Suppressor macrophage treated with lipopolysaccharide for 1 hour (primary cell): ENCODE results near the gene SNRPD3.
"Not testable (repeated sequence)": the region's sequence is repeated elsewhere in the genome, so short reads cannot be mapped to it uniquely, and the experiment has no call there.

Source experiments
- DNase-seq, 3 donors: peaks; one replicate each; pipeline ENCODE4 v3.0.0-alpha.2; 2020 to 2022

Gene SNRPD3

GRCh38 chr22:24555165-24556039, at the start of gene SNRPD3:
TSS of gene SNRPD3 (plus strand) at chr22:24555999. CDS start at chr22:24557675, 1,676 bp downstream.
- DNase-seq = peak; percentile 99 to 100 (median 99)

GRCh38 chr22:24506802-24507438, 48.9 kb upstream of the SNRPD3 start:
- DNase-seq = peak; percentile 56 to 72 (median 67)

GRCh38 chr22:24507716-24508115, 48.1 kb upstream of the SNRPD3 start:
- no peak for DNase-seq

GRCh38 chr22:24510637-24511625, 44.9 kb upstream of the SNRPD3 start:
- peak; percentile 84 to 97 (median 95) for DNase-seq

- DNase-seq = peak; percentile 88 to 95 (median 88)
Observed at GRCh38 chr22:24512043-24512442, 43.8 kb upstream of the SNRPD3 start.

GRCh38 chr22:24513378-24514240, 42.2 kb upstream of the SNRPD3 start:
- peak; percentile 53 to 58 (median 55) for DNase-seq

- DNase-seq = peak; percentile 91 to 97 (median 94)
Observed at GRCh38 chr22:24514241-24515026, 41.4 kb upstream of the SNRPD3 start.

- DNase-seq = no peak
Observed at GRCh38 chr22:24515027-24515338, 40.8 kb upstream of the SNRPD3 start.

- DNase-seq = peak; percentile 89 to 95 (median 93)
Observed at GRCh38 chr22:24516301-24516737, 39.5 kb upstream of the SNRPD3 start.

GRCh38 chr22:24517446-24517845, 38.4 kb upstream of the SNRPD3 start:
- no peak for DNase-seq

GRCh38 chr22:24518228-24518627, 37.6 kb upstream of the SNRPD3 start:
- DNase-seq = no peak

- DNase-seq = peak in 1 of 3 donors; percentile 52
Observed at GRCh38 chr22:24518771-24519485, 36.9 kb upstream of the SNRPD3 start.

GRCh38 chr22:24519496-24519895, 36.3 kb upstream of the SNRPD3 start:
- peak; percentile 50 to 59 (median 55) for DNase-seq

GRCh38 chr22:24521791-24522245, 34.0 kb upstream of the SNRPD3 start:
- peak; percentile 41 to 57 (median 55) for DNase-seq

GRCh38 chr22:24523873-24524272, 31.9 kb upstream of the SNRPD3 start:
- no peak for DNase-seq

GRCh38 chr22:24525416-24526037, 30.3 kb upstream of the SNRPD3 start:
- DNase-seq = peak; percentile 89 to 93 (median 92)

- no peak for DNase-seq
Observed at GRCh38 chr22:24526191-24526590, 29.6 kb upstream of the SNRPD3 start.

- DNase-seq = no peak
Observed at GRCh38 chr22:24529898-24530297, 25.9 kb upstream of the SNRPD3 start.

- DNase-seq = not testable (repeated sequence)
Observed at GRCh38 chr22:24530968-24531367, 24.8 kb upstream of the SNRPD3 start.

- no peak for DNase-seq
Observed at GRCh38 chr22:24532075-24532474, 23.7 kb upstream of the SNRPD3 start.
